OCI-LY1 (cell line): ENCODE data around the gene GATM.

ENCODE experiments used
- H2AFZ ChIP-seq: fragments of 200-600 bp; sonication (generic), shearing (Covaris generic); 2 replicates; pipeline ENCODE4 v1.6.0; 2014; ENCODE audit warnings: antibody characterized with exemption, mild to moderate bottlenecking, low read length
- H3F3A ChIP-seq: fragments of 200-600 bp; sonication (generic), shearing (Covaris generic); 2 replicates; pipeline ENCODE4 v1.6.0; 2014; ENCODE audit warnings: mild to moderate bottlenecking, antibody characterized with exemption, low read length, moderate library complexity; ENCODE audit not compliant: insufficient read depth
- H3K27ac ChIP-seq: fragments of 200-600 bp; sonication (generic); 2 replicates; pipeline ENCODE4 v1.5.1; 2014; ENCODE audit warnings: low read length, mixed run types, mild to moderate bottlenecking, low read depth; ENCODE audit not compliant: poor library complexity, severe bottlenecking
- H3K27me3 ChIP-seq: fragments of 200-600 bp; sonication (generic); 2 replicates; pipeline ENCODE4 v1.6.0; 2014; ENCODE audit warnings: antibody characterized with exemption, mild to moderate bottlenecking, low read length, moderate library complexity; ENCODE audit not compliant: insufficient read depth
- H3K36me3 ChIP-seq: fragments of 200-600 bp; sonication (generic); 2 replicates; pipeline ENCODE4 v1.6.1; 2014; ENCODE audit warnings: mild to moderate bottlenecking, antibody characterized with exemption, low read length, moderate library complexity, mixed read lengths; ENCODE audit not compliant: insufficient read depth
- H3K4me1 ChIP-seq: fragments of 200-600 bp; sonication (generic); 2 replicates; pipeline ENCODE4 v1.5.1; 2014; ENCODE audit warnings: mild to moderate bottlenecking, low read length, moderate library complexity; ENCODE audit not compliant: insufficient read depth, severe bottlenecking
- H3K4me2 ChIP-seq: fragments of 200-600 bp; sonication (generic), shearing (Covaris generic); 2 replicates; pipeline ENCODE4 v1.6.1; 2014; ENCODE audit warnings: low read length
- H3K4me3 ChIP-seq: fragments of 200-600 bp; sonication (generic); 2 replicates; pipeline ENCODE4 v1.5.1; 2014; ENCODE audit warnings: low read length, low read depth, mild to moderate bottlenecking, mixed read lengths; ENCODE audit not compliant: poor library complexity, severe bottlenecking
- H3K79me2 ChIP-seq: fragments of 200-600 bp; shearing (Covaris generic); 2 replicates; pipeline ENCODE4 v1.6.1; 2016; ENCODE audit warnings: mixed run types, low read length, mixed read lengths; ENCODE audit not compliant: insufficient read depth
- H3K9ac ChIP-seq: fragments of 200-600 bp; sonication (generic), shearing (Covaris generic); 2 replicates; pipeline ENCODE4 v1.6.1; 2014; ENCODE audit warnings: mild to moderate bottlenecking, low read length, mixed read lengths
- H3K9me2 ChIP-seq: fragments of 200-600 bp; sonication (generic), shearing (Covaris generic); 2 replicates; pipeline ENCODE4 v1.6.1; 2014; ENCODE audit warnings: low read depth, mild to moderate bottlenecking, low read length, mixed read lengths
- H3K9me3 ChIP-seq: fragments of 200-600 bp; shearing (Covaris generic); 2 replicates; pipeline ENCODE4 v1.6.1; 2014; ENCODE audit warnings: low read length, mixed read lengths
- H4K20me1 ChIP-seq: fragments of 200-600 bp; sonication (generic), shearing (Covaris generic); 2 replicates; pipeline ENCODE4 v1.6.0; 2016; ENCODE audit warnings: mild to moderate bottlenecking, low read length; ENCODE audit not compliant: insufficient read depth
- EZH2 ChIP-seq: fragments of 200-600 bp; sonication (generic), shearing (Covaris generic); IDR thresholded peaks from 2 replicates; pipeline ENCODE4 v1.8.0; 2017; ENCODE audit warnings: borderline replicate concordance, mixed run types, mild to moderate bottlenecking, antibody characterized with exemption, low read length, moderate library complexity, mixed read lengths
- TF ChIP-seq, protein P1 (sequence below): fragments of 200-600 bp; sonication (generic), shearing (Covaris generic); IDR thresholded peaks from 2 replicates; pipeline ENCODE4 v1.5.1; 2017; ENCODE audit warnings: mild to moderate bottlenecking, antibody characterized with exemption, low read length, moderate library complexity, mixed read lengths

Gene GATM

DNA sequence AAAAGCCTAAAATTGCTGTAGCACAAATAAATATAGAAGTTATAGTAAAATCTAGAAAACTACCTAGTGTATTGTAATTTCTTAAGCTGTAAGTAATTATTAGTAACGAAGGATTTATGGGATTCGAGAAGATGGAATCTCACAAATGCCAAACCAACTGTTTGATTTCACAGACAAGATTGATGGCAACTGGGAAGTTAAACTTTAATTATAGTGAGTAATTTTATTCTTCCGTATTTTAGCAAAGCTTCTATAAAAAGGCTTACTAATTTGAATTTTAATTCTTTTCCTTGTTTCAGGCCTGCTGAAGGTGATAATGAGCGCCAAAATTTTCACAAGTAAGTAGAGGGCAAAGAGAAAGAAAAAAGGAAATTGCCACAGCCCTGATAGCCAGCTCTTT lies 36.6 kb downstream of the GATM start:
- no peak overlapping the region for H3K4me2 ChIP-seq
- no peaks in the 10 kb centered on the region for H3K9me2 ChIP-seq
- H3K79me2 ChIP-seq: no peaks in the 10 kb centered on the region
- H3K4me3 ChIP-seq: no peak overlapping the region
- no peaks in the 10 kb centered on the region for H4K20me1 ChIP-seq
- H3F3A ChIP-seq: no peaks in the 10 kb centered on the region
- no peaks in the 10 kb centered on the region for H3K36me3 ChIP-seq
- H3K27me3 ChIP-seq: peaks cover 4% of the 10 kb centered on the region; the same call in 1 of the 2 replicates
- H3K27ac ChIP-seq: no peak overlapping the region
- no peak overlapping the region for H3K9ac ChIP-seq
- H2AFZ ChIP-seq: no peak overlapping the region
- H3K9me3 ChIP-seq: no peaks in the 10 kb centered on the region
- no peaks in the 10 kb centered on the region for H3K4me1 ChIP-seq
- no peak for TF ChIP-seq EZH2
- TF ChIP-seq, protein P1, sequence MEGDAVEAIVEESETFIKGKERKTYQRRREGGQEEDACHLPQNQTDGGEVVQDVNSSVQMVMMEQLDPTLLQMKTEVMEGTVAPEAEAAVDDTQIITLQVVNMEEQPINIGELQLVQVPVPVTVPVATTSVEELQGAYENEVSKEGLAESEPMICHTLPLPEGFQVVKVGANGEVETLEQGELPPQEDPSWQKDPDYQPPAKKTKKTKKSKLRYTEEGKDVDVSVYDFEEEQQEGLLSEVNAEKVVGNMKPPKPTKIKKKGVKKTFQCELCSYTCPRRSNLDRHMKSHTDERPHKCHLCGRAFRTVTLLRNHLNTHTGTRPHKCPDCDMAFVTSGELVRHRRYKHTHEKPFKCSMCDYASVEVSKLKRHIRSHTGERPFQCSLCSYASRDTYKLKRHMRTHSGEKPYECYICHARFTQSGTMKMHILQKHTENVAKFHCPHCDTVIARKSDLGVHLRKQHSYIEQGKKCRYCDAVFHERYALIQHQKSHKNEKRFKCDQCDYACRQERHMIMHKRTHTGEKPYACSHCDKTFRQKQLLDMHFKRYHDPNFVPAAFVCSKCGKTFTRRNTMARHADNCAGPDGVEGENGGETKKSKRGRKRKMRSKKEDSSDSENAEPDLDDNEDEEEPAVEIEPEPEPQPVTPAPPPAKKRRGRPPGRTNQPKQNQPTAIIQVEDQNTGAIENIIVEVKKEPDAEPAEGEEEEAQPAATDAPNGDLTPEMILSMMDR: no peak

DNA sequence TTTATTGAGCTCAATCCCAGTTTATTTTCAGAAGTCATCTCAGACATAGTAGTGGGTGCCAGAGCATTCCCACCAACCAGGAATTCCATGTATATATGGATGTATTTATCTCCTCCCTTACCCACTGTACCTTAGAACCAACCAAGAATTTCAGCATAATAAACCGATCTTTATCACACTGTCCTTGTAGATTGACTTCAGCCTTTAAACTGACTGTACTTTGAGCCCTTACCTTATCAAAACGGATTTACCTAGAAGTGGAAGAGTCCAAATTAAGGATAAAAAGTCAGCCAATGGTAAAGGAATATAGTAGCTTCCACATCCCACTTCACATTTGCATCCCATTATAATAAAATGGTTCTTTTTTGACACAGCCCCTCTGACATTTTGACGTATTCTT lies 37.9 kb downstream of the GATM start:
- no peaks in the 10 kb centered on the region for H3K9me3 ChIP-seq
- no peak overlapping the region for H3K27ac ChIP-seq
- no peak overlapping the region for H2AFZ ChIP-seq
- H3F3A ChIP-seq: no peaks in the 10 kb centered on the region
- H3K4me1 ChIP-seq: no peaks in the 10 kb centered on the region
- H3K4me3 ChIP-seq: no peak overlapping the region
- no peaks in the 10 kb centered on the region for H3K79me2 ChIP-seq
- no peak for TF ChIP-seq EZH2
- TF ChIP-seq, protein P1: no peak
- no peak overlapping the region for H3K4me2 ChIP-seq
- no peaks in the 10 kb centered on the region for H4K20me1 ChIP-seq
- H3K9me2 ChIP-seq: no peaks in the 10 kb centered on the region
- peaks cover 4% of the 10 kb centered on the region; the same call in 1 of the 2 replicates for H3K27me3 ChIP-seq
- H3K36me3 ChIP-seq: no peaks in the 10 kb centered on the region
- no peak overlapping the region for H3K9ac ChIP-seq

DNA sequence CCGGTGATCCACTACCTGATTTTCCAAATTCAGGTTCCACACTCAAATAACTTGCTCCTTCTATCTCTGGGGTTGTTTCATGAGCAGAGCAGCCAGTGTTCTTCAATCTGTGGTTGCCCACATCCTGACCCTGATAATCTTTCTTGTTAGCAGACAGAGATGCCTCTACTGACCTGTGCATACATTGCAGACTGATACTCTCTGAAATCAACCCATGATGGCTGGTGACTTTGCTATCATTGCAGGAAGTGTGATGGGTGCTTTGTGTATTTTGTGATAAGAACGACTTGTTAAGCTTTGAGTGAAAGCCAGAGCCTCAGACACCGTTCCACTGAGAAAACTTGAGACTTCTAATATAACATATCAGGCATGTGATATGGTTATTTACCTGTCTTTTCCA lies 39.9 kb downstream of the GATM start:
- H3K9me3 ChIP-seq: no peaks in the 10 kb centered on the region
- no peak overlapping the region for H3K4me3 ChIP-seq
- no peaks in the 10 kb centered on the region for H4K20me1 ChIP-seq
- H3K9ac ChIP-seq: no peak overlapping the region
- H3K27me3 ChIP-seq: peaks cover 4% of the 10 kb centered on the region; the same call in 1 of the 2 replicates
- no peak overlapping the region for H3K4me2 ChIP-seq
- no peaks in the 10 kb centered on the region for H3K79me2 ChIP-seq
- no peaks in the 10 kb centered on the region for H3K4me1 ChIP-seq
- no peak overlapping the region for H3K27ac ChIP-seq
- TF ChIP-seq EZH2: no peak
- TF ChIP-seq, protein P1: no peak
- no peaks in the 10 kb centered on the region for H3K9me2 ChIP-seq
- H2AFZ ChIP-seq: no peak overlapping the region
- H3K36me3 ChIP-seq: no peaks in the 10 kb centered on the region
- H3F3A ChIP-seq: no peaks in the 10 kb centered on the region
